Osteocyte (in vitro differentiated cells): ENCODE data around the gene MBL2. TPM values are rescaled to one million over a fixed set of nuclear protein-coding genes. Genes with fewer than 3 reads are reported as not detected.
A peak's percentile ranks its signal among the peaks of the same experiment; 100 is the strongest.

Source experiments
- DNase-seq: peaks from one replicate; pipeline ENCODE4 v3.0.0; 2021; ENCODE audit warnings: mixed read lengths; ENCODE audit not compliant: unreplicated experiment; ENCODE audit errors: extremely low spot score
- H3K27ac Mint-ChIP-seq: one replicate; pipeline ENCODE4 v1.8.0; 2021; ENCODE audit warnings: mild to moderate bottlenecking, mixed read lengths; ENCODE audit not compliant: unreplicated experiment
- H3K27me3 Mint-ChIP-seq: one replicate; pipeline ENCODE4 v1.8.0; 2021; ENCODE audit warnings: mixed read lengths; ENCODE audit not compliant: unreplicated experiment
- H3K36me3 Mint-ChIP-seq: one replicate; pipeline ENCODE4 v1.8.0; 2021; ENCODE audit warnings: mixed read lengths; ENCODE audit not compliant: unreplicated experiment
- H3K4me1 Mint-ChIP-seq: one replicate; pipeline ENCODE4 v1.8.0; 2021; ENCODE audit warnings: mixed read lengths; ENCODE audit not compliant: unreplicated experiment
- H3K4me3 Mint-ChIP-seq: one replicate; pipeline ENCODE4 v1.8.0; 2021; ENCODE audit warnings: mild to moderate bottlenecking, moderate library complexity, mixed read lengths; ENCODE audit not compliant: unreplicated experiment
- H3K9me3 Mint-ChIP-seq: one replicate; pipeline ENCODE4 v1.8.0; 2021; ENCODE audit warnings: mixed read lengths; ENCODE audit not compliant: unreplicated experiment
- total RNA-seq: library from RNA; stranded (reverse); gene quantifications from 2 replicates; pipeline ENCODE4 v1.2.1, GENCODE V29; 2021
- TF ChIP-seq, protein P1 (sequence below): fragments of 200-600 bp; sonication (generic); IDR thresholded peaks from 2 replicates; pipeline ENCODE4 v1.5.0; 2021; ENCODE audit warnings: antibody characterized with exemption, mild to moderate bottlenecking, moderate library complexity

MBL2 gene
- total RNA-seq, 1 donor from 2014 or later = not detected

DNA sequence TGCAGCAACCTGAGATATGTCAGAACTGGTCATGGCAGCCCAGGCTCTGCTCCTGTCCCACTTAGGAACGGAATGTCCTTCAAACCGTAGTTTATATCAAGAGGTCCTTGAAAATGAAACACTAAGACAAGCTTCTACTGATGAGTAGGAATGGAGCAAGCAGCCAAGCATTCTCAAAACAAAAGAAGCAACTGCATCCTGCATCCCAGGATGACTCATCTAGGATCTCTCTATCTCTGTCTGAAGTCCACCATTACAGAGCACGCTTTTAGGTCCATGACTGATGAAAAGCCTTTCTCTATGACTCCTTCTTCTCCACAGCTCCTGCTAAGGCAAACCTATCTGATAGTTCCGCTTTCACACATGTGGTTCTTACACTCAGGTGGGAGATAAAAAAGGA lies 16.3 kb downstream of the MBL2 start:
- Mint-ChIP-seq H3K4me1 (peaks cover 5% of the 10 kb centered on the region), H3K9me3 (no peaks in the 10 kb centered on the region), H3K36me3 (no peaks in the 10 kb centered on the region), H3K27me3 (peaks cover 3% of the 10 kb centered on the region), H3K4me3 (no peak overlapping the region), H3K27ac (no peak overlapping the region)
- DNase-seq = no peak
- TF ChIP-seq, protein P1, sequence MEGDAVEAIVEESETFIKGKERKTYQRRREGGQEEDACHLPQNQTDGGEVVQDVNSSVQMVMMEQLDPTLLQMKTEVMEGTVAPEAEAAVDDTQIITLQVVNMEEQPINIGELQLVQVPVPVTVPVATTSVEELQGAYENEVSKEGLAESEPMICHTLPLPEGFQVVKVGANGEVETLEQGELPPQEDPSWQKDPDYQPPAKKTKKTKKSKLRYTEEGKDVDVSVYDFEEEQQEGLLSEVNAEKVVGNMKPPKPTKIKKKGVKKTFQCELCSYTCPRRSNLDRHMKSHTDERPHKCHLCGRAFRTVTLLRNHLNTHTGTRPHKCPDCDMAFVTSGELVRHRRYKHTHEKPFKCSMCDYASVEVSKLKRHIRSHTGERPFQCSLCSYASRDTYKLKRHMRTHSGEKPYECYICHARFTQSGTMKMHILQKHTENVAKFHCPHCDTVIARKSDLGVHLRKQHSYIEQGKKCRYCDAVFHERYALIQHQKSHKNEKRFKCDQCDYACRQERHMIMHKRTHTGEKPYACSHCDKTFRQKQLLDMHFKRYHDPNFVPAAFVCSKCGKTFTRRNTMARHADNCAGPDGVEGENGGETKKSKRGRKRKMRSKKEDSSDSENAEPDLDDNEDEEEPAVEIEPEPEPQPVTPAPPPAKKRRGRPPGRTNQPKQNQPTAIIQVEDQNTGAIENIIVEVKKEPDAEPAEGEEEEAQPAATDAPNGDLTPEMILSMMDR = no peak

DNA sequence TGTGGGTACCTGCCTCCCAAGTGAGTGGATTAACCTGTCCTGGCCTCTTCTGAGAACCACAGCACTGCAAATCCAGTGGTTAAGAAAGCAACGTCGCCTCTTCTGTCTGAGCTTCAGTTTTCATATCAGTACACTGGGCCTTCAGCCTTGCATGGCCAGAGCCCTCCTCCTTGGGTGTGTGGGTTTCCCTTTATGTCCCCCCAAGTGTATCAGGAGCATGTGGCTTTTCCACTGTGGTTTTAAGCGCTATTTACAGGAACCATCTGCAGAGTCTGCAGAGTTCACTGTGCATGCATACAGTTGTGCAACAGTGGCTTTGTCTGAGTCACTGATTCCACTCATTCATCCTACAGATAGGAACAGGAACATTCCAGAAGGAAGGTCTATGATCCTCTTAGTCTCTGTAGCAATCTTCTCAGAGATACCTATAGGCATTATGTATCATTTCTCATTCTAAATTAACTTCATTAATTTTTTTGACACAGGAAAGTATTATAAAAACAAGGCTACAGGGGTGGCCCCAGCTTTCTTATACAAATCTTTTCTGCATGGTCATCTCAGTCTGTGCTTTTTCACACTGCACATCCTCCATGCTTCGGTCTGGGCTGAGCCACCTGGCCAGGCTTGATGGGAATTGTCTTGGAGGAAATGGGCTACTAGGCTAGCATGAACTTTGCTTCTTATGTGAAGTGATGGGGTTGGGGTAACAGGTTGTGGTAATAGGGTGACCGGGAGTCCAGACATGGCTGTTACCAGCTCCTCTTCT lies 17.1 kb downstream of the MBL2 start:
- DNase-seq = peak; percentile 49
- Mint-ChIP-seq H3K27ac (no peak overlapping the region), H3K4me1 (peaks cover 5% of the 10 kb centered on the region), H3K36me3 (no peaks in the 10 kb centered on the region), H3K4me3 (no peak overlapping the region), H3K27me3 (peaks cover 3% of the 10 kb centered on the region), H3K9me3 (no peaks in the 10 kb centered on the region)
- TF ChIP-seq, protein P1 = no peak

DNA sequence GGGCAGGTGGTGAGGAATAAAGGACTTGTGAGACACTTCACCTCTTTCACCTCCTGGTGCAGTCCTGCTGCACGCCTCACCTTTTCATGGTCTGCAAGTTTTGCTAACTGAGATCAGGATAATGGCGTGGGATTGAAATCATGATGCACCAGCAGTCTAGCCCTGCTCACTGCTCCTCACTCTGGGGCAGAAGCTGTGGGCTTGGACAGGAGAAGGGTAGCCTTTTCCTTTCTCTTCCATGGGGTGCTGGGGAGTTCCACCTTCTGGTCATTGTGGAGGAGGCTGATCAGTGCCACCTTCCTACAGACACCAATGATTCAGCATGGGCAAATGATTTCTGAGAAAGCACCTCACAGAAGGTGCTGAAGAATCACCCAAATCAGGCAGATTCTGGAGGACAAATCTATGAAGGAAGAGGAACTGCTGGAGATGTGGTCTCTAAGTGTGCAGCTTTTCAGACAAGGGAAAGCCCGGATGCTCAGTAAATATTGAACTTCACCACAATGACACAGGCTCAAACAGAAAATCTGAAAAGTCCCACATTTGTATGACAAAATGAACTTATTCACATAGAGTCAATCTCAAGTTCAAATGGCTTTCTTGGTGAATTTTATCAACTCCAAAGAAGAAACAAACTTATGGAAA lies 19.7 kb downstream of the MBL2 start:
- DNase-seq = no peak
- TF ChIP-seq, protein P1 = no peak
- Mint-ChIP-seq H3K4me3 (no peak overlapping the region), H3K27ac (no peak overlapping the region), H3K27me3 (peaks cover 13% of the 10 kb centered on the region), H3K4me1 (peaks cover 5% of the 10 kb centered on the region), H3K36me3 (no peaks in the 10 kb centered on the region), H3K9me3 (no peaks in the 10 kb centered on the region)

DNA sequence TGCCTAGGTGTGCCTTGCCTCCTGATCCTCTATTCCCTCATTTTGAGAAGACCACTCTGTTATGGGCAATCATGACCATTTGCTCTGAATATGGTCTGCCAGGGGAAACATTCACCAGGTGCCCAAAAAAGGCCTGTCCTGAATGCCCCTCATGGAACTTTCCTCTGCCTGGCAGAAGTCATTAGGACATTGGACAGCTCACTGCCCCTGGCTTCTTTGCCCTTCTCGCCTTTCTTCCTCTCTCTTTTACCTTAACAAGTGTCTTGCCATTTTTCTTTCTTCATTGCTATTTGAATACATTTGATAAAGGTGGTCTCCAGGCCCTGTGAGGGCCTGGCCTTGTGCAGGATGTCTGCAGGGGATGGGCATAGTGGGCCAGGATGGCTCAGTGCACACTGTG lies 20.3 kb downstream of the MBL2 start:
- DNase-seq = no peak
- no peaks in the 10 kb centered on the region for H3K36me3 Mint-ChIP-seq
- H3K4me3 Mint-ChIP-seq = no peak overlapping the region
- no peaks in the 10 kb centered on the region for H3K4me1 Mint-ChIP-seq
- TF ChIP-seq, protein P1 = no peak
- no peaks in the 10 kb centered on the region for H3K9me3 Mint-ChIP-seq
- H3K27ac Mint-ChIP-seq = no peak overlapping the region
- H3K27me3 Mint-ChIP-seq = peaks cover 13% of the 10 kb centered on the region

DNA sequence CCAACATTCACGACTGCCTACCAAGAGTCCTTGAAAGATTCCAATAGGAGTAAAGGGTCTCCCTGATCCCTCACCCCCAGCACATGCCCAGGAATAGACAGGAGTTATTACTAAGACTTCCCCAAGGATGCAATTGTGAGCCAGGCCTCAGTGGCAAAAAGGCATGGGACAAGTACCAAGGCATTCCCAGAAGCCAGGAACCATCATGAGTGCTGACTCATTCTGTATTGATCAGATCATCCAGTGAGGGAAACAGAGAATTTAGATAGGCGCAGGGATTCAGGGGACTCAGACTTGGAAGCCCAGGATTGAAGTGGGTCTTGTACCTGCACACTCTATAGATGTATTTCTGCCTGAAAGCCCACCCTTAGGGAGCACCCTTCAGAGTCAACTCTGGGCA lies 21.2 kb downstream of the MBL2 start:
- no peaks in the 10 kb centered on the region for H3K4me1 Mint-ChIP-seq
- H3K27ac Mint-ChIP-seq = no peak overlapping the region
- TF ChIP-seq, protein P1 = no peak
- no peaks in the 10 kb centered on the region for H3K36me3 Mint-ChIP-seq
- H3K9me3 Mint-ChIP-seq = no peaks in the 10 kb centered on the region
- H3K27me3 Mint-ChIP-seq = peaks cover 18% of the 10 kb centered on the region
- no peak for DNase-seq
- H3K4me3 Mint-ChIP-seq = no peak overlapping the region
